GM23248 (cell line): Measurements from ENCODE around the gene DDX28. TPM values are rescaled to one million over a fixed set of nuclear protein-coding genes. Genes with fewer than 3 reads are reported as not detected.
"Not testable (repeated sequence)": the region's sequence is repeated elsewhere in the genome, so short reads cannot be mapped to it uniquely, and the experiment has no call there.

Experiments used
- DNase-seq: peaks from one replicate; pipeline ENCODE4 v3.0.0-alpha.2; 2015
- H2AFZ ChIP-seq: fragments of 200-600 bp; sonication (generic); 2 replicates; pipeline ENCODE4 v1.6.1; 2016; ENCODE audit warnings: antibody characterized with exemption
- H3F3A ChIP-seq: fragments of 200-600 bp; sonication (generic); 2 replicates; pipeline ENCODE4 v1.6.1; 2016; ENCODE audit warnings: mild to moderate bottlenecking, antibody characterized with exemption, mixed run types; ENCODE audit not compliant: insufficient read depth
- H3K27ac ChIP-seq: fragments of 200-600 bp; sonication (generic); 2 replicates; pipeline ENCODE4 v1.5.1; 2016; ENCODE audit warnings: mild to moderate bottlenecking
- H3K27me3 ChIP-seq: fragments of 200-600 bp; sonication (generic); replicated peaks from 2 replicates; pipeline ENCODE4 v1.6.1; 2016; ENCODE audit warnings: mild to moderate bottlenecking; ENCODE audit not compliant: insufficient read depth
- H3K36me3 ChIP-seq: fragments of 200-600 bp; sonication (generic); 2 replicates; pipeline ENCODE4 v1.6.1; 2016; ENCODE audit warnings: low read depth, mild to moderate bottlenecking
- H3K4me1 ChIP-seq: fragments of 200-600 bp; sonication (generic); 2 replicates; pipeline ENCODE4 v1.6.1; 2016; ENCODE audit warnings: mild to moderate bottlenecking; ENCODE audit not compliant: insufficient read depth
- H3K4me2 ChIP-seq: fragments of 200-600 bp; sonication (generic); one replicate; pipeline ENCODE4 v1.6.1; 2016; ENCODE audit warnings: mild to moderate bottlenecking; ENCODE audit not compliant: unreplicated experiment
- H3K4me3 ChIP-seq: fragments of 200-600 bp; sonication (generic); 2 replicates; pipeline ENCODE4 v1.5.1; 2016; ENCODE audit warnings: mild to moderate bottlenecking
- H3K79me2 ChIP-seq: fragments of 200-600 bp; sonication (generic); 2 replicates; pipeline ENCODE4 v1.6.1; 2016; ENCODE audit warnings: mild to moderate bottlenecking; ENCODE audit not compliant: insufficient read depth
- H3K9ac ChIP-seq: fragments of 200-600 bp; sonication (generic); 2 replicates; pipeline ENCODE4 v1.6.1; 2016; ENCODE audit warnings: mild to moderate bottlenecking
- H3K9me2 ChIP-seq: fragments of 200-600 bp; sonication (generic); 2 replicates; pipeline ENCODE4 v1.6.1; 2016; ENCODE audit warnings: mixed run types, mild to moderate bottlenecking, moderate library complexity; ENCODE audit not compliant: insufficient read depth
- H3K9me3 ChIP-seq: fragments of 200-600 bp; sonication (generic); one replicate; pipeline ENCODE4 v1.6.1; 2017; ENCODE audit warnings: low read depth
- H4K20me1 ChIP-seq: fragments of 200-600 bp; sonication (generic); 2 replicates; pipeline ENCODE4 v1.6.0; 2016; ENCODE audit not compliant: insufficient read depth
- EZH2 ChIP-seq: fragments of 200-600 bp; sonication (generic); IDR thresholded peaks from 2 replicates; pipeline ENCODE4 v1.6.1; 2018; ENCODE audit warnings: antibody characterized with exemption, mild to moderate bottlenecking; ENCODE audit not compliant: insufficient read depth, poor library complexity, severe bottlenecking
- EZH2phosphoT487 ChIP-seq: fragments of 200-600 bp; sonication (generic); IDR thresholded peaks from 2 replicates; pipeline ENCODE4 v1.6.1; 2018; ENCODE audit warnings: antibody characterized with exemption, moderate library complexity, mild to moderate bottlenecking, low read depth; ENCODE audit not compliant: insufficient read depth
- WGBS, 2 experiments: methylation state at CpG; one replicate each; pipeline ENCODE4 v1.1.6; 2015 to 2017; ENCODE audit warnings: low lambda C conversion rate in 2 of 2, low coverage in 1 of 2; ENCODE audit errors: missing lambda C conversion rate in 2 of 2; 5-methylcytosine and 5-hydroxymethylcytosine counted together
- in situ Hi-C: fragments of 300-500 bp; cut with MboI; formaldehyde crosslinking; loops from 2 replicates; pipeline ENCODE4 v1.15.0; 2020
- polyA plus RNA-seq: library from polyadenylated mRNA; unstranded; fragments of >200 nt; fragmentation: Nextera tagmentation; extraction: Ambion mirVana; gene quantifications from 2 replicates; pipeline ENCODE4 v1.2.1, GENCODE V29; 2016
- total RNA-seq: library from RNA; depleted of rRNA; stranded (reverse); fragments of >200 nt; shearing (Covaris generic); gene quantifications from 2 replicates; pipeline ENCODE4 v1.2.3, GENCODE V29; 2014

Gene DDX28
- total and polyA plus RNA-seq, 2 experiments from 2014 or later: 8.8 to 9.0 TPM

- in situ Hi-C loops: no loop called here
Observed at GRCh38 chr16:67999985-68000384, 23.0 kb downstream of the DDX28 start.

DNA sequence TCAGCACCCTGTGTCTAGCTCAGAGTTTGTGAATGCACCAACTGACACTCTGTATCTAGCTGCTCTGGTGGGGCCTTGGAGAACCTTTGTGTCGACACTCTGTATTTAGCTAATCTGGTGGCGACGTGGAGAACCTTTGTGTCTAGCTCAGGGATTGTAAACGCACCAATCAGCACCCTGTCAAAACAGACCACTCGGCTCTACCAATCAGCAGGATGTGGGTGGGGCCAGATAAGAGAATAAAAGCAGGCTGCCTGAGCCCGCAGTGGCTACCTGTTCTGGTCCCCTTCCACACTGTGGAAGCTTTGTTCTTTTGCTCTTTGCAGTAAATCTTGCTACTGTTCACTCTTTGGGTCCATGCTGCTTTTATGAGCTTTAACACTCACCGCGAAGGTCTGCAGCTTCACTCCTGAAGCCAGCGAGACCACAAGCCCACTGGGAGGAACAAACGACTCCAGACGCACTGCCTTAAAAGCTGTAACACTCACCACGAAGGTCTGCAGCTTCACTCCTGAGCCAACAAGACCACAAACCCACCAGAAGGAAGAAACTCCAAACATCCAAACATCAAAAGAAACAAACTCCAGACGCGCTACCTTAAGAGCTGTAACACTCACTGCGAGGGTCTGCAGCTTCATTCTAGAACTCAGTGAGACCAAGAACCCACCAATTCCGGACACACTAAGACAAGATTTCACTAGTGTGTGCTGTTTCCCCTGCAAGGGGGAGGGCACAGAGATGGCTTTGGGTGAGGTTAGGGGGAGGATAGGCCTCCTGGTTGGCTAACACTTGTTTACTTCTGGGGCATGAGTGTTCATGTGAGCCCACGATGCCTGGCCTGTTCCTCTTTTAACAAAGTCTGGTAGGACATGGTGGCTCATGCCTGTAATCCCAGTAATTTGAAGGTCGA is 24.0 kb downstream of the DDX28 start, which contains the start of gene DPEP2:
TSS of gene DPEP2 (minus strand) at position 706 of the 910 bp plus-strand sequence. CDS start 6,272 bp downstream, outside the sequence.
- H4K20me1 ChIP-seq, H3K9me3 ChIP-seq, H3K4me1 ChIP-seq, H3K4me2 ChIP-seq, H3K79me2 ChIP-seq, H3K9ac ChIP-seq, in situ Hi-C loops, H3K4me3 ChIP-seq, H2AFZ ChIP-seq, DNase-seq, H3K9me2 ChIP-seq, H3K27me3 ChIP-seq, H3K27ac ChIP-seq, H3K36me3 ChIP-seq, H3F3A ChIP-seq: not testable (repeated sequence)
- WGBS, 2 experiments: 73 to 74% methylated on average over 18 of the region's 18 CpGs

More at GRCh38 chr16:67999985-68000384, 23.0 kb downstream of the DDX28 start:
- H3K27me3 ChIP-seq: no peaks in the 10 kb centered on the region; the same call in 1 of the 2 replicates
- no peaks in the 10 kb centered on the region for H3K79me2 ChIP-seq
- H3K9me2 ChIP-seq: no peaks in the 10 kb centered on the region
- no peaks in the 10 kb centered on the region for H3K36me3 ChIP-seq
- no peaks in the 10 kb centered on the region for H3K4me1 ChIP-seq
- no peak overlapping the region for H3K27ac ChIP-seq
- no peak overlapping the region for H3K4me2 ChIP-seq
- 62 to 66% methylated on average over 2 of the region's 2 CpGs for WGBS, 2 experiments
- H3F3A ChIP-seq: no peaks in the 10 kb centered on the region
- H3K4me3 ChIP-seq: no peak overlapping the region
- H4K20me1 ChIP-seq: no peaks in the 10 kb centered on the region
- TF ChIP-seq EZH2phosphoT487 (no peak), EZH2 (no peak)
- H3K9me3 ChIP-seq: no peaks in the 10 kb centered on the region
- no peak overlapping the region for H2AFZ ChIP-seq
- no peak overlapping the region for H3K9ac ChIP-seq
- no peak for DNase-seq

- not testable (repeated sequence) for H3K9ac ChIP-seq
Observed at GRCh38 chr16:67998231-67998778, 24.7 kb downstream of the DDX28 start.

DNA sequence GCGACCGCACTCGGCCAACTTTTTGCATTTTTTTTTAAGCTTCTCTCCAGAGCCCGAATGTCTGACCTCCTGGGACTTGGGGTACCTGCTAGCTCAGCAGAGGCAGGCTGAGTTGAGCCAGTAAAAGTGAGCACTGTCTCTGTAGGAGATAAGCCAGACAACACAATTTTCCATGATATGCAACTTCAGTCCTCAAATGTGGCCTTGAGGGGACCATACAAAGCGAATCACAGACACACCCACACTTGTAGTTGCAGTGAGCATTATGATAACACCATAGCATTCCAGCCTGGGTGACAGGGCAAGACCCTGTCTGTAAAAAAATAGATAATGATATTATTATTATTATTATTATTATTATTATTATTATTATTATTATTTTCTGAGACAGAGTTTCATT is 26.4 kb downstream of the DDX28 start:
- Histone ChIP-seq H3K27me3 (no peaks in the 10 kb centered on the region; the same call in 1 of the 2 replicates), H3K36me3 (no peaks in the 10 kb centered on the region), H2AFZ (no peak overlapping the region), H3F3A (no peaks in the 10 kb centered on the region), H3K79me2 (no peaks in the 10 kb centered on the region), H3K4me2 (no peak overlapping the region), H4K20me1 (no peaks in the 10 kb centered on the region), H3K4me1 (no peaks in the 10 kb centered on the region), H3K27ac (no peak overlapping the region), H3K9ac (no peak overlapping the region), H3K4me3 (no peak overlapping the region), H3K9me2 (no peaks in the 10 kb centered on the region), H3K9me3 (no peaks in the 10 kb centered on the region)
- 83 to 91% methylated on average over 5 of the region's 5 CpGs for WGBS, 2 experiments
- DNase-seq: no peak
- TF ChIP-seq EZH2: no peak
- no peak for TF ChIP-seq EZH2phosphoT487
- in situ Hi-C loops: no loop called here

More at GRCh38 chr16:67998231-67998778, 24.7 kb downstream of the DDX28 start:
- H3K79me2 ChIP-seq, H3K9me2 ChIP-seq, H3K4me1 ChIP-seq, H4K20me1 ChIP-seq, H2AFZ ChIP-seq, H3F3A ChIP-seq, H3K36me3 ChIP-seq, H3K4me2 ChIP-seq, in situ Hi-C loops, DNase-seq, H3K27ac ChIP-seq, H3K9me3 ChIP-seq, H3K4me3 ChIP-seq, H3K27me3 ChIP-seq: not testable (repeated sequence)
- WGBS, 2 experiments: 94 to 96% methylated on average over 6 to 36 of the region's 36 CpGs
